Epithelial cell of proximal tubule (primary cell): Measurements from ENCODE around the gene VARS1. TPM values are rescaled to one million over a fixed set of nuclear protein-coding genes. Genes with fewer than 3 reads are reported as not detected.

Source experiments
- DNase-seq: peaks from one replicate; pipeline ENCODE4 v3.0.0-alpha.2; 2011; ENCODE audit warnings: low read depth
- H3K4me3 ChIP-seq: 2 replicates; pipeline ENCODE4 v1.5.1; 2011; ENCODE audit warnings: low read depth, mild to moderate bottlenecking, low read length
- CTCF ChIP-seq: conservative IDR thresholded peaks from 2 replicates; pipeline ENCODE4 v1.5.1; 2012; ENCODE audit warnings: low read depth, mild to moderate bottlenecking, low read length
- total RNA-seq: library from RNA; depleted of rRNA; stranded (reverse); fragments of >200 nt; gene quantifications from 2 replicates; pipeline ENCODE4 v1.2.3, GENCODE V29; 2015

The VARS1 gene
- total RNA-seq, 1 donor from 2014 or later = 113 TPM

DNA sequence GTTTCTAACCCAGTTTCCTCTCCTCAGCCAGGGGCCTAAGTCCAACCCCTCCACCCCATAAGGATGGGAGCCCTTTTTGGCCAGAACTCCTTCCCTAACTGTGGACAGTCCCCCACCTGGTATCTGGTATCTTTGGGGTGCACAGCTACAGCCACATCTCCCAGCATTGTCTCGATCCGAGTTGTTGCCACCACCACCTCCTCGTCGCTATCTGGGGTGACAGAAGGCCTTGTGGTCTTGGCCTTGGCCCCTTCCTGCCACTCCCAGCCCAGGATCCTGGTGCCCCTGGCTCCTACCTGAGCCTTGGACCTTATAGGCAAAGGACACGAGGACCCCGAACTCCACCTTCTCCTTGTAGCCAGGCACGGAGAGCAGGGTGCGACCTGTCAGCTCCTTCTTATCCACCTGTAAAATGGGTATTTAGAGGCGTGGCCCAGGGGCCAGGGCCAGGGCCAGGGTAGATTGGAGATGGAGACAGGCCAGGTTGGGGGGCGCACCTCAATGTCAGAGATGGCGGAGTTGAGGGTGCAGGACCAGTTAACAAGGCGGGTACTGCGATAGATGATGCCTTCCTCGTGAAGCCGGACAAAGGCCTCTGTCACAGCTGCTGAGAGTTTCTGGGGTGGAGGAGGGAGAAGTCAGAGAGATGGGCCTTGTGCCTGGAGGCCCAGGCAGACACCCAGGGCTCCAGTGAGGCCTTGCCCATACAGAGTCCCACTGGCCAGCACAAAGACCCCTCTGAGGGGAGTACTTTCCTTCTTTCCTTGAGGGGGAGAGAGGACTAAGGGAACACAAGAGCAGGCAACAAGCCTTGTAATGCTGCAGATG, 11.2 kb downstream of the VARS1 start:
- no peak for DNase-seq
- TF ChIP-seq CTCF = no peak
- no peak overlapping the region for H3K4me3 ChIP-seq

- no peak for TF ChIP-seq CTCF
- no peak for DNase-seq
- no peak overlapping the region for H3K4me3 ChIP-seq
Observed at GRCh38 chr6:31782126-31782855, 13.3 kb downstream of the VARS1 start.

GRCh38 chr6:31781244-31782125, 14.1 kb downstream of the VARS1 start:
- no peak overlapping the region for H3K4me3 ChIP-seq
- no peak for DNase-seq
- TF ChIP-seq CTCF = no peak

DNA sequence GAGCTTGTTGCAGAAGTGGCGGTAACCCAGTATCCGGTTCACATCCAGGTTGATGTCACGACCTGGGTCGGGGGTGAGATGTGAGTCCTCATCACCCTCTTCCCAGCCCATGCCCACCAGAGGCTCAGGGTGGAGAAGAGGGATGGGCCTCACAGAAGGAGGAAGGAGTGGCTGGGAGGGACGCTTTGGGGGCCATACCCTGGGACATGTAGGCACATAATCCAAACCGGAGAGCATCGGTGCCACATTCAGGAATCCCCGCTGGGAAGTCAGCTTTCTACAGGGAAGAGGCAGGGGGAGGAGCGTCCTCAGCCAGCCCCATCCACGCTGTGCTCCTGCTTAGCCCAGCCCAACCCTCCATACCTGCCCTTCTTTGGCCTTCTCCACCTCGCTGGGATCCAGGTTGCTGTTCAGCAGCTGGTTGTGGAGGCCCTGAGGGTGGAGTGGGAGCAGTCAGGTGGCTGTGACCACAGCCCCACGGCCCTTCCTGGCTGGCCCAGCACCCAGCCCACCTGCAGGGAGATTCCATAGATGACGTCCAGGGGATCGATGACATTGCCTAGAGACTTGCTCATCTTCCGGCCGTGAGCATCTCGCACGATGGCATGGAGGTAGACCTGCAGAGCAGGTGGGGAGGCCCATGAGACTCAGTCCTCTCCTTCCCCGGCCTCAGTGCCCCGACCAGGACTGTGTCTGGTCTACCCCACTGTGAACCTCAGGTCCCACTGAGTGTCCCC, 14.9 kb downstream of the VARS1 start:
- TF ChIP-seq CTCF = no peak
- no peak overlapping the region for H3K4me3 ChIP-seq
- no peak for DNase-seq

DNA sequence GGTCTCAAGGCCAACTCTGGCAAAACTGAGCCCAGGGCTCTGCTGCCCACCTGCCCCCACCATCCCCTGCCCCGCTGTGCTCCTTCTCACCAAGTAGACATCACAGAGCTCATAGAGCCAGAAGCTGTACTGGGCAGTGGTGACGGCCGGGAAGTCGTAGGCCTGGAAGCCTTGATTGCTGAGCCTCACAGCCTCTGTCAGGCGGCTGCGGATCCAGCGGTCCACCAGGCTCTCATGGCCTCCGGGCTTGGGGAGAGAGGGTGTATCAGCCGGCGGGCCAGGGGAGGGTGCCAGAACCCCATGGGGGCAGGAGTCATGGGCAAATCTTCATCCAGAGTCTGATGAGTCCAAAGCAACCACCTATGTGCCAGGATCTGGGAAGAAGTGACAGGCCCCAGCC, 15.6 kb downstream of the VARS1 start:
- no peak for DNase-seq
- TF ChIP-seq CTCF = no peak
- no peak overlapping the region for H3K4me3 ChIP-seq
